HepG2 (cell line): ENCODE results near the gene NDUFAF8. TPM values are rescaled to one million over a fixed set of nuclear protein-coding genes. Genes with fewer than 3 reads are reported as not detected.

Experiments
- HOXA3 ChIP-seq: sonication (generic); formaldehyde crosslinking; IDR thresholded peaks from 2 replicates; pipeline ENCODE4 v1.5.0; 2020; ENCODE audit warnings: missing genetic modification reagents
- MIER3 ChIP-seq: IDR thresholded peaks from 2 replicates; pipeline ENCODE4 v1.6.1; 2016; ENCODE audit warnings: missing compliant biosample characterization, borderline replicate concordance
- SRY ChIP-seq: sonication (generic); formaldehyde crosslinking; IDR thresholded peaks from 2 replicates; pipeline ENCODE4 v1.8.0; 2022; ENCODE audit warnings: mild to moderate bottlenecking, missing genetic modification reagents
- ZBTB38 ChIP-seq: sonication (generic); formaldehyde crosslinking; IDR thresholded peaks from 2 replicates; pipeline ENCODE4 v1.5.1; 2020; ENCODE audit warnings: mild to moderate bottlenecking, missing genetic modification reagents
- ZFP1 ChIP-seq: IDR thresholded peaks from 2 replicates; pipeline ENCODE4 v1.6.1; 2016
- ZNF556 ChIP-seq: sonication (generic); formaldehyde crosslinking; IDR thresholded peaks from 2 replicates; pipeline ENCODE4 v1.4.0; 2020; ENCODE audit warnings: mild to moderate bottlenecking, missing genetic modification reagents, borderline replicate concordance
- ZNF768 ChIP-seq: sonication (generic); formaldehyde crosslinking; IDR thresholded peaks from 2 replicates; pipeline ENCODE4 v1.4.0; 2020; ENCODE audit warnings: missing genetic modification reagents
- polyA plus RNA-seq, 8 experiments: library from polyadenylated mRNA; depleted of rRNA in 3 of 8; stranded (reverse) in 7 of 8; unstranded in 1 of 8; fragments of >200 nt; fragmentation: Illumina TruSeq in 4 of 8; extraction: Trizol in 4 of 8; gene quantifications; 2 replicates each; pipeline versions ENCODE4 v1.2.1 to v1.2.3, GENCODE V29; 2011 to 2016; ENCODE audit warnings: low read depth in 4 of 8, missing spikeins in 1 of 8, mixed read lengths in 1 of 8; ENCODE audit not compliant: insufficient read depth in 1 of 8
- total RNA-seq, 5 experiments: library from RNA; depleted of rRNA; stranded (reverse); fragments of >200 nt; fragmentation: Illumina TruSeq; extraction: Trizol; gene quantifications; 2 replicates each; pipeline ENCODE4 v1.2.3, GENCODE V29; 2016; ENCODE audit warnings: low read depth in 1 of 5
- TF ChIP-seq, protein P1 (sequence below): sonication (generic); formaldehyde crosslinking; IDR thresholded peaks from 2 replicates; pipeline ENCODE4 v1.5.0; 2020; ENCODE audit warnings: mild to moderate bottlenecking, missing genetic modification reagents, borderline replicate concordance
- TF ChIP-seq, protein P2 (sequence below): sonication (generic); formaldehyde crosslinking; IDR thresholded peaks from 2 replicates; pipeline ENCODE4 v1.4.0; 2020; ENCODE audit warnings: mild to moderate bottlenecking, missing genetic modification reagents
- TF ChIP-seq, protein P3 (sequence below): IDR thresholded peaks from 2 replicates; pipeline ENCODE4 v1.6.1; 2012; ENCODE audit warnings: inconsistent platforms
- TF ChIP-seq, protein P4 (sequence below): sonication (generic); formaldehyde crosslinking; IDR thresholded peaks from 2 replicates; pipeline ENCODE4 v1.4.0; 2020; ENCODE audit warnings: missing genetic modification reagents, borderline replicate concordance
- TF ChIP-seq, protein P5 (sequence below), 2 experiments: sonication (generic) in 1 of 2; formaldehyde crosslinking in 1 of 2; IDR thresholded peaks; 2 replicates each; pipeline versions ENCODE4 v1.4.0 to v1.6.1; 2016 to 2020; ENCODE audit warnings: borderline replicate concordance in 1 of 2, low read depth in 1 of 2, mild to moderate bottlenecking in 1 of 2, missing genetic modification reagents in 1 of 2

NDUFAF8 gene
- total and polyA plus RNA-seq, 2 of the 13 experiments (the other 11 are each of a cell fraction or from before 2014, with no cell fraction given), result 75.6 to 233 TPM

DNA sequence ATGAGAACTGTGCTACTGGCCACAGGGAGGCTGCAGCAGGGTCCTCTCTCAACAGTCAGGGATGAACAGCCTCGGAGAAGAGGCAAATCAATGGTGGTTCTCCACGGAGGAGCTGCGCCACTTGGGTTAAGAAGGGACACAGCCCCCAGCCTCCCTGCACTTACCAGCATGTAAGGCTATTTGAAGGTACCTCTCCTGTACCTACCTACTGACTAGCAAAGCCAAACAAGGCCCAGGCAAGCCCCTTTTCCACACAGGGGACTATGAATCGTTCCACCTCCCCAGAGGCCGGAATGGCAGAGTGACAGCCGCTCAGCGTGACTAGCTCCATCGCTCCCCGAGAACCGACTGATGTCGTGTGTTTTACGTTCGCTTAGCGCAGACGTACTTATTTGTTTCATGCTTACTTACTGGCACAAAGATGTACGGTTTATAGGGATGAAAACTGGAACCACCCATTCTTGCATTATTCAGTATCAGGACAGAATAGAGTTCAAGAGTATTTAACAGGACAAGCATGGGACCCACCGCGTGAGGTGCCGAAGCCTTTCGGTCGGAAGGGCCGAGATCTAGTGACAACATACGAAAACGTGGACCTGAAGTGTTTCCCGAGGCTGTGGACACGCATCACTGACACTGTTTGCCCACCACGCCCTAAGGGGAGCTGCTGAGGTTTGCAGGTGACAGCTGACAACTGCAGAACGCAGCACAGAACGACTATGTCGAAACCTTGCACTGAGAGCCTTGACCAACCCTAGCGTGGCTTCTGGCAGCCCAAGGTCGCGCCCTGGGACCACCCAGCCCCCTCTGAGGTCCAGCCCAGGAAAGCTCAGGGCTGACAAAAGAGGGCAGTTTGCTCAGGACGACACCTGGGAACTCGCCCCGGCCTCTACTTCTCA, 1.3 kb upstream of the NDUFAF8 start (continued):
- TF ChIP-seq, protein P1, sequence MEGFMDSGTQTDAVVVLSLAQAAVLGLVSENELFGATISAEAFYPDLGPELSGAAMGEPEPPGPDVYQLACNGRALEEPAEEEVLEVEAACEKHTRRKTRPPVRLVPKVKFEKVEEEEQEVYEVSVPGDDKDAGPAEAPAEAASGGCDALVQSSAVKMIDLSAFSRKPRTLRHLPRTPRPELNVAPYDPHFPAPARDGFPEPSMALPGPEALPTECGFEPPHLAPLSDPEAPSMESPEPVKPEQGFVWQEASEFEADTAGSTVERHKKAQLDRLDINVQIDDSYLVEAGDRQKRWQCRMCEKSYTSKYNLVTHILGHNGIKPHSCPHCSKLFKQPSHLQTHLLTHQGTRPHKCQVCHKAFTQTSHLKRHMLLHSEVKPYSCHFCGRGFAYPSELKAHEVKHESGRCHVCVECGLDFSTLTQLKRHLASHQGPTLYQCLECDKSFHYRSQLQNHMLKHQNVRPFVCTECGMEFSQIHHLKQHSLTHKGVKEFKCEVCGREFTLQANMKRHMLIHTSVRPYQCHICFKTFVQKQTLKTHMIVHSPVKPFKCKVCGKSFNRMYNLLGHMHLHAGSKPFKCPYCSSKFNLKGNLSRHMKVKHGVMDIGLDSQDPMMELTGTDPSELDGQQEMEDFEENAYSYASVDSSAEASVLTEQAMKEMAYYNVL (CRISPR knock-in tag), result no peak
- 0 out of 2 replicates have a peak, but pooled peaks have one; percentile 39 for TF ChIP-seq MIER3 (CRISPR knock-in tag)
- TF ChIP-seq, protein P2, sequence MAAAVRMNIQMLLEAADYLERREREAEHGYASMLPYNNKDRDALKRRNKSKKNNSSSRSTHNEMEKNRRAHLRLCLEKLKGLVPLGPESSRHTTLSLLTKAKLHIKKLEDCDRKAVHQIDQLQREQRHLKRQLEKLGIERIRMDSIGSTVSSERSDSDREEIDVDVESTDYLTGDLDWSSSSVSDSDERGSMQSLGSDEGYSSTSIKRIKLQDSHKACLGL (CRISPR knock-in tag), result peak; percentile 11; the same call in 1 of the 2 replicates
- 0 out of 2 replicates have a peak, but pooled peaks have one; percentile 4 for TF ChIP-seq HOXA3
- TF ChIP-seq, protein P3, sequence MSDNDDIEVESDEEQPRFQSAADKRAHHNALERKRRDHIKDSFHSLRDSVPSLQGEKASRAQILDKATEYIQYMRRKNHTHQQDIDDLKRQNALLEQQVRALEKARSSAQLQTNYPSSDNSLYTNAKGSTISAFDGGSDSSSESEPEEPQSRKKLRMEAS, result 0 out of 2 replicates have a peak, but pooled peaks have one; percentile 32
- TF ChIP-seq ZFP1 (CRISPR knock-in tag), result no peak
- TF ChIP-seq ZBTB38, result no peak
- TF ChIP-seq ZNF768 (CRISPR knock-in tag), result no peak
- no peak for TF ChIP-seq ZNF556
- no peak for TF ChIP-seq SRY (CRISPR knock-in tag)
- TF ChIP-seq, protein P4, sequence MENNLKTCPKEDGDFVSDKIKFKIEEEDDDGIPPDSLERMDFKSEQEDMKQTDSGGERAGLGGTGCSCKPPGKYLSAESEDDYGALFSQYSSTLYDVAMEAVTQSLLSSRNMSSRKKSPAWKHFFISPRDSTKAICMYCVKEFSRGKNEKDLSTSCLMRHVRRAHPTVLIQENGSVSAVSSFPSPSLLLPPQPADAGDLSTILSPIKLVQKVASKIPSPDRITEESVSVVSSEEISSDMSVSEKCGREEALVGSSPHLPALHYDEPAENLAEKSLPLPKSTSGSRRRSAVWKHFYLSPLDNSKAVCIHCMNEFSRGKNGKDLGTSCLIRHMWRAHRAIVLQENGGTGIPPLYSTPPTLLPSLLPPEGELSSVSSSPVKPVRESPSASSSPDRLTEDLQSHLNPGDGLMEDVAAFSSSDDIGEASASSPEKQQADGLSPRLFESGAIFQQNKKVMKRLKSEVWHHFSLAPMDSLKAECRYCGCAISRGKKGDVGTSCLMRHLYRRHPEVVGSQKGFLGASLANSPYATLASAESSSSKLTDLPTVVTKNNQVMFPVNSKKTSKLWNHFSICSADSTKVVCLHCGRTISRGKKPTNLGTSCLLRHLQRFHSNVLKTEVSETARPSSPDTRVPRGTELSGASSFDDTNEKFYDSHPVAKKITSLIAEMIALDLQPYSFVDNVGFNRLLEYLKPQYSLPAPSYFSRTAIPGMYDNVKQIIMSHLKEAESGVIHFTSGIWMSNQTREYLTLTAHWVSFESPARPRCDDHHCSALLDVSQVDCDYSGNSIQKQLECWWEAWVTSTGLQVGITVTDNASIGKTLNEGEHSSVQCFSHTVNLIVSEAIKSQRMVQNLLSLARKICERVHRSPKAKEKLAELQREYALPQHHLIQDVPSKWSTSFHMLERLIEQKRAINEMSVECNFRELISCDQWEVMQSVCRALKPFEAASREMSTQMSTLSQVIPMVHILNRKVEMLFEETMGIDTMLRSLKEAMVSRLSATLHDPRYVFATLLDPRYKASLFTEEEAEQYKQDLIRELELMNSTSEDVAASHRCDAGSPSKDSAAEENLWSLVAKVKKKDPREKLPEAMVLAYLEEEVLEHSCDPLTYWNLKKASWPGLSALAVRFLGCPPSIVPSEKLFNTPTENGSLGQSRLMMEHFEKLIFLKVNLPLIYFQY (CRISPR knock-in tag), result no peak
- TF ChIP-seq, protein P5, sequence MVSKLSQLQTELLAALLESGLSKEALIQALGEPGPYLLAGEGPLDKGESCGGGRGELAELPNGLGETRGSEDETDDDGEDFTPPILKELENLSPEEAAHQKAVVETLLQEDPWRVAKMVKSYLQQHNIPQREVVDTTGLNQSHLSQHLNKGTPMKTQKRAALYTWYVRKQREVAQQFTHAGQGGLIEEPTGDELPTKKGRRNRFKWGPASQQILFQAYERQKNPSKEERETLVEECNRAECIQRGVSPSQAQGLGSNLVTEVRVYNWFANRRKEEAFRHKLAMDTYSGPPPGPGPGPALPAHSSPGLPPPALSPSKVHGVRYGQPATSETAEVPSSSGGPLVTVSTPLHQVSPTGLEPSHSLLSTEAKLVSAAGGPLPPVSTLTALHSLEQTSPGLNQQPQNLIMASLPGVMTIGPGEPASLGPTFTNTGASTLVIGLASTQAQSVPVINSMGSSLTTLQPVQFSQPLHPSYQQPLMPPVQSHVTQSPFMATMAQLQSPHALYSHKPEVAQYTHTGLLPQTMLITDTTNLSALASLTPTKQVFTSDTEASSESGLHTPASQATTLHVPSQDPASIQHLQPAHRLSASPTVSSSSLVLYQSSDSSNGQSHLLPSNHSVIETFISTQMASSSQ (IDR thresholded peaks at IDR 0.05; ENCODE audit: low read depth), result no peak
- TF ChIP-seq, protein P5 (CRISPR knock-in tag; IDR thresholded peaks at IDR 0.05; ENCODE audit: borderline replicate concordance), result no peak
- TF ChIP-seq, all 625 proteins: peak for 12
